ENCODE measurements around the gene ENPP3. TPM values are rescaled to one million over a fixed set of nuclear protein-coding genes. Genes with fewer than 3 reads are reported as not detected.

Gene ENPP3
- total and polyA plus RNA-seq, 9 of the 15 experiments (the other 6 are each of a cell fraction or from before 2014, with no cell fraction given), result 14.0 to 32.8 (median 21.6) TPM

GRCh38 chr6:131642987-131643611, 6.0 kb downstream of the ENPP3 start (continued):
- no peak for TF ChIP-seq PBX2 (CRISPR knock-in tag; IDR thresholded peaks at IDR 0.05; ENCODE audit: low read depth)
- peak; percentile 55 for TF ChIP-seq PBX2 (tag; conservative IDR thresholded peaks at IDR 0.05; ENCODE audit: low read depth)
- 0 out of 2 replicates have a peak, but pooled peaks have one; percentile 31 for TF ChIP-seq ZNF197 (CRISPR knock-in tag; IDR thresholded peaks at IDR 0.05; ENCODE audit: low read depth)
- no peak for TF ChIP-seq TRIM25 (IDR thresholded peaks at IDR 0.05; ENCODE audit: borderline replicate concordance)
- 0 out of 2 replicates have a peak, but pooled peaks have one; percentile 34 for TF ChIP-seq TCFL5 (CRISPR knock-in tag; conservative IDR thresholded peaks at IDR 0.05)
